PC-9 (cell line): ENCODE results near the gene DDX28. TPM values are rescaled to one million over a fixed set of nuclear protein-coding genes. Genes with fewer than 3 reads are reported as not detected.

Source experiments
- BruUV-seq: library from RNA; stranded (reverse); fragments of 400-500 nt; replicated peaks from 2 replicates; lab custom pipeline; 2021; lab: Mats Ljungman, UMichigan
- CTCF ChIA-PET: fragments of 300-600 bp; sonication (Branson Sonifier 250); formaldehyde crosslinking; loops from one replicate; lab custom pipeline; 2022; ENCODE audit warnings: antibody characterized with exemption; lab: Charles Lee
- POLR2A ChIA-PET: fragments of 300-600 bp; sonication (Branson Sonifier 250); formaldehyde crosslinking; loops from one replicate; lab custom pipeline; 2022; ENCODE audit warnings: antibody characterized with exemption; ENCODE audit not compliant: unreplicated experiment; lab: Charles Lee
- DNase-seq, 2 experiments: peaks; one replicate each; pipeline versions ENCODE4 v3.0.0 to v3.0.0-alpha.2; 2015 to 2022; ENCODE audit warnings: mixed read lengths in 1 of 2
- H2AFZ ChIP-seq: fragments of 200-600 bp; sonication (generic); 2 replicates; pipeline ENCODE4 v1.8.1; 2017; ENCODE audit warnings: antibody characterized with exemption
- H3F3A ChIP-seq: fragments of 200-600 bp; sonication (generic); 2 replicates; pipeline ENCODE4 v1.8.1; 2017; ENCODE audit warnings: antibody characterized with exemption, mild to moderate bottlenecking, low read depth; ENCODE audit not compliant: insufficient read depth
- H3K27ac ChIP-seq: fragments of 200-600 bp; sonication (generic); 2 replicates; pipeline ENCODE4 v1.6.1; 2016; ENCODE audit warnings: mixed run types
- H3K27me3 ChIP-seq: fragments of 200-600 bp; sonication (generic); 2 replicates; pipeline ENCODE4 v1.6.1; 2016; ENCODE audit warnings: low read depth, mixed run types; ENCODE audit not compliant: insufficient read depth
- H3K36me3 ChIP-seq: fragments of 200-600 bp; sonication (generic); 2 replicates; pipeline ENCODE4 v1.6.1; 2016; ENCODE audit warnings: low read depth, mixed run types
- H3K4me1 ChIP-seq: fragments of 200-600 bp; sonication (generic); replicated peaks from 2 replicates; pipeline ENCODE4 v1.6.1; 2016; ENCODE audit warnings: mixed run types; ENCODE audit not compliant: insufficient read depth
- H3K4me2 ChIP-seq: fragments of 200-600 bp; sonication (generic); 2 replicates; pipeline ENCODE4 v1.6.1; 2017; ENCODE audit warnings: mixed run types
- H3K4me3 ChIP-seq: fragments of 200-600 bp; sonication (generic); 2 replicates; pipeline ENCODE4 v1.6.1; 2016; ENCODE audit warnings: mixed run types
- H3K79me2 ChIP-seq: fragments of 200-600 bp; sonication (generic); 2 replicates; pipeline ENCODE4 v1.6.1; 2017; ENCODE audit warnings: low read depth, mixed run types
- H3K9me2 ChIP-seq: fragments of 200-600 bp; sonication (generic); 2 replicates; pipeline ENCODE4 v1.8.1; 2017; ENCODE audit warnings: mild to moderate bottlenecking; ENCODE audit not compliant: insufficient read depth
- H3K9me3 ChIP-seq: fragments of 200-600 bp; sonication (generic); 2 replicates; pipeline ENCODE4 v1.8.1; 2016; ENCODE audit warnings: low read depth; ENCODE audit not compliant: insufficient read depth
- H4K20me1 ChIP-seq: fragments of 200-600 bp; sonication (generic); 2 replicates; pipeline ENCODE4 v1.8.1; 2017; ENCODE audit not compliant: insufficient read depth
- CTCF ChIP-seq: fragments of 200-600 bp; sonication (generic); conservative IDR thresholded peaks from 2 replicates; pipeline ENCODE4 v1.6.1; 2017; ENCODE audit warnings: mixed run types, antibody characterized with exemption, mild to moderate bottlenecking, moderate library complexity
- EZH2 ChIP-seq: fragments of 200-600 bp; sonication (generic); IDR thresholded peaks from 2 replicates; pipeline ENCODE4 v1.8.0; 2017; ENCODE audit warnings: antibody characterized with exemption, low read depth
- intact Hi-C: fragments of 100-400 bp; cut with micrococcal nuclease; formaldehyde crosslinking; loops from one replicate; pipeline ENCODE4 v1.10.0; 2022; ENCODE audit not compliant: unreplicated experiment
- total RNA-seq: library from RNA; stranded (reverse); gene quantifications from 2 replicates; pipeline ENCODE4 v1.2.3, GENCODE V29; 2021

Gene DDX28
- total RNA-seq, 1 experiment from 2014 or later = 6.3 TPM

GRCh38 chr16:68069511-68070248 lies 46.6 kb upstream of the DDX28 start:
- Histone ChIP-seq H3K9me2 (no peaks in the 10 kb centered on the region), H3K79me2 (no peaks in the 10 kb centered on the region), H3K9me3 (no peaks in the 10 kb centered on the region), H3K27ac (no peak overlapping the region), H2AFZ (no peak overlapping the region), H3K27me3 (no peaks in the 10 kb centered on the region), H3K4me3 (no peak overlapping the region), H3F3A (peaks cover 4% of the 10 kb centered on the region; the same call in 1 of the 2 replicates), H3K36me3 (0 out of 2 replicates have a peak, but pooled peaks cover 4% of the 10 kb centered on the region), H4K20me1 (no peaks in the 10 kb centered on the region; the same call in 1 of the 2 replicates), H3K4me2 (no peak overlapping the region), H3K4me1 (no peaks in the 10 kb centered on the region)
- no peak for TF ChIP-seq EZH2
- TF ChIP-seq CTCF = no peak
- BruUV-seq = no TSS peak
- intact Hi-C loops = no loop called here
- CTCF ChIA-PET = interaction anchor here (0.6 kb wide), 1 partner anchor 27 kb away, joined by 4 read pairs; no protein-coding TSS in a partner anchor
- DNase-seq = no peak
- POLR2A ChIA-PET = no interaction called here

DNA sequence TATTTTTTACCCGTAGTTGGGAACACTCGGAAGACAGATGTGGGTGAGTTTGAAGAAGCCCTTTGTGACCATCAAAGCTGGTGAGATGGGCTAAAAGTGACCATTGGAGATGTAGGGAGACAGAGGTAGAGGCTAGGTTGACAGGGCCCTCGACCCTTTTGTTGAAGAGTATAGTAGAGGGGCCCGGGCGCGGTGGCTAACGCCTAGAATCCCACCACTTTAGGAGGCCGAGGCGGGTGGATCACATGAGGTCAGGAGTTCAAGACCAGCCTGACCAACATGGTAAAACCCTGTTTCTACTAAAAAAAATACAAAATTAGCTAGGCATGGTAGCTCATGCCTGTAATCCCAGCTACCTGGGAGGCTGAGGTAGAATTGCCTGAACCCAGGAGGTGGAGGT lies 45.9 kb upstream of the DDX28 start:
- no peaks in the 10 kb centered on the region for H3K9me3 ChIP-seq
- no peaks in the 10 kb centered on the region for H3K27me3 ChIP-seq
- intact Hi-C loops = no loop called here
- no peaks in the 10 kb centered on the region for H3K79me2 ChIP-seq
- no peak overlapping the region for H3K27ac ChIP-seq
- no peak for TF ChIP-seq EZH2
- no peak for TF ChIP-seq CTCF
- no peak overlapping the region for H2AFZ ChIP-seq
- CTCF ChIA-PET = no interaction called here
- peaks cover 11% of the 10 kb centered on the region; the same call in 1 of the 2 replicates for H3F3A ChIP-seq
- 0 out of 2 replicates have a peak, but pooled peaks cover 4% of the 10 kb centered on the region for H3K36me3 ChIP-seq
- H3K4me1 ChIP-seq = no peaks in the 10 kb centered on the region
- no peak overlapping the region for H3K4me2 ChIP-seq
- no peak for DNase-seq
- no peak overlapping the region for H3K4me3 ChIP-seq
- BruUV-seq = no TSS peak
- H3K9me2 ChIP-seq = no peaks in the 10 kb centered on the region
- H4K20me1 ChIP-seq = no peaks in the 10 kb centered on the region; the same call in 1 of the 2 replicates
- POLR2A ChIA-PET = no interaction called here

GRCh38 chr16:68066763-68067162 lies 43.7 kb upstream of the DDX28 start:
- H2AFZ ChIP-seq = no peak overlapping the region
- DNase-seq = no peak
- H3K4me2 ChIP-seq = no peak overlapping the region
- no peak overlapping the region for H3K4me3 ChIP-seq
- H3K9me2 ChIP-seq = no peaks in the 10 kb centered on the region
- 0 out of 2 replicates have a peak, but pooled peaks cover 4% of the 10 kb centered on the region for H3K36me3 ChIP-seq
- ChIA-PET POLR2A (no interaction called here), CTCF (no interaction called here)
- no peaks in the 10 kb centered on the region for H3K4me1 ChIP-seq
- TF ChIP-seq CTCF (no peak), EZH2 (no peak)
- no peak overlapping the region for H3K27ac ChIP-seq
- no peaks in the 10 kb centered on the region for H3K27me3 ChIP-seq
- BruUV-seq = no TSS peak
- intact Hi-C loops = no loop called here
- H3F3A ChIP-seq = peaks cover 13% of the 10 kb centered on the region; the same call in 1 of the 2 replicates
- H3K79me2 ChIP-seq = no peaks in the 10 kb centered on the region
- no peaks in the 10 kb centered on the region; the same call in 1 of the 2 replicates for H4K20me1 ChIP-seq
- no peaks in the 10 kb centered on the region for H3K9me3 ChIP-seq
